NCI-H1436 (cell line): ENCODE results near the gene GRB10.
A peak's percentile ranks its signal among the peaks of the same experiment; 100 is the strongest.

ENCODE experiments used
- DNase-seq: peaks from one replicate; lab custom pipeline; 2025; lab: John Stamatoyannopoulos, UW

GRB10 gene

DNA sequence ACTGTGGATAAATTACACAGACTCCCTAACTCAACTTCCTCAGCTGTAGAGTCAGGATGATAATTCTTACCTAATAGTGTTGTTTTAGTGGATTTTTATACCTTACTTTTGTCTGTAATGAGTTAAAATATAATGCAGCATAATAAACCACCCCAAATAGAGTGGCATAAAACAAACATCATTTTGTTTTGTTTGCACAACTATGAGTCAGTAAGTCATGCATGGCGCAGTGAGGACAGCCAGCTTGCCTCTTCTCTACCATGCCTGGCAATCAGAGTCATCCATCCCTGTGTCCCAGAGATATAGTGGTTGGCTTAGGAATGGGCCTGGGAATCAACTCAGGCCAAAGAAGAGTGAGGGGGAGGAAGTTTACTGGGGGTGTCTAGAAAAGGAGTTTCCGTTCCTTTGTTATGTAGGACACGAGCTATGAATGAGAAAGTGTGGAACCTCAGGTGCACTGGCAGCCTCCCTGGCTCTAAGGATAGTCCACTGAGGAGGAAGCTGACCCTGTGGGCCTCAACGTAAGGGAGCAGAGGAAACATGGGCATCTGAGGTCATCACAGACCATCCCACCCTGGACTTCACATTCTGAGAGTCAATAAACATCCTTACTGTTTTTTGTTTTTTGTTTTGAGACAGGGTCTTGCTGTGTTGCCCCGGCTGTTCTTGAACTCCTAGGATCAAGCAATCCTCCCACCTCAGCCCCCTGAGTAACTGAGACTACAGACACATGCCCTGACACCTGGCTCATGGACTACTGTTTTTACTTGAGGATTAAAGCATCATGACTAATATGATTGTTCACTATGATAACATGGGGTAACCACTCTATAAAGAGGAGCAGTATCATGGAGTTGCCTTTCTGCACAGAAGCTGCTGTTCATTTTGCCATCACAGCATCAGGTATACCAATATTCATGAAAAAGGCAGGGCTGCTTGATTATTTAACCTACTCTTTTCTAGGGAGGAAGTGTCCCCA, 21.0 kb upstream of the GRB10 start:
- DNase-seq, result no peak

DNA sequence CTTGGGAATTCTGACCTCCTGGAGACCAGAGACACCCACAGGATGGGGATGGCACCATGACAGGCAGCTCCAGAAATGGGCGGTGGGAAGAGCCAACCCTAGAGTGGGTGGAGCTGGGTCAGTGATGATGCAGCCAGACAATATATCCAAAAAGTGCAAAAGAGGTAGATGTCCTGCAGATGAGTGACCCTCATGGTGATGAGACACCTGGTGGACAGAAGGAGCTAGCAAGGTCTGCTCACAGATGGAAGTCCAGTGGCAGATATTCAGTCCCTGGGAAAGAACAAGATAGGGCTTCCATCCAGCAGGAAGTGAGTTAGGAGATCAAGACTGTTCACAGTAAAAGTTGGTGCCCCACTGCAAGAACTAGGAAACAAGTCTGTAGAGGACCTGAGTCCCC, 19.2 kb upstream of the GRB10 start:
- DNase-seq, result no peak

DNA sequence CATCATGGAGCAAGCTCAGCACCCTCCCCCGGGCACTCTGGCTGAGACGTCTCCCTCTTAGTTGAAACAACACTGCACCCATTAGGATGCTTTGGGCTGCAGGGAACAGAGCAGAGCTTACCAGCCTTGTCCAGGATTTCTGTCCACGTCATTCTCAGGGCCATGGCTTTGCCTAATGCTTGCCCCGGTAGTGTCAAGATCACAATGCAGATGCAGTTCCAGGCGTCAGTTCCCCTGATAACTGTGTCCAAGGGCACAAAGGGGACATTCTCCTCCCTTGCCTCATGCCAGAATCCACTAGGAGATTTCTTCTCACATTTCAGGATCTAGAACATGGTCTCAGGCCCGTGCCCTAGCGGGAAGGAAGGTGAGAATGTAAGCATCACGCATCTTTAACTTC, 17.2 kb upstream of the GRB10 start:
- no peak for DNase-seq

DNA sequence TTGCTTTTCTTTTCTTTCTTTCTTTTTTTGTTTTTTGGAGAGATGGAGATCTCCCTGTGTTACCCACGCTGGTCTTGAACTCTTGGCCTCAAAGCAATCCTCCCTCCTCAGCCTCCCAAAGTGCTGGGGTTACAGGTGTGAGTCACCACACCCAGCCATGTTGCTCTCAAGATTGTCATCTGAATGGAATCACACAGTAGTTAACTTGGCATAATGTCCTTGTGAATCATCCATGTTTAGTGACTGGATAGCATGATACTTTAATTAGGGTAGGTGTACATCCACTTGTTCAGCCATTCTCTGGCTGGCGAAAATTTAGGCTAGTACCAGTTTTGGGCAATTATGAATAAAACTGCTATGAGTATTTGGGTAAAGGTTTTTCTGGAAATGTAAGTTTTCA, 15.4 kb upstream of the GRB10 start:
- DNase-seq, result no peak

DNA sequence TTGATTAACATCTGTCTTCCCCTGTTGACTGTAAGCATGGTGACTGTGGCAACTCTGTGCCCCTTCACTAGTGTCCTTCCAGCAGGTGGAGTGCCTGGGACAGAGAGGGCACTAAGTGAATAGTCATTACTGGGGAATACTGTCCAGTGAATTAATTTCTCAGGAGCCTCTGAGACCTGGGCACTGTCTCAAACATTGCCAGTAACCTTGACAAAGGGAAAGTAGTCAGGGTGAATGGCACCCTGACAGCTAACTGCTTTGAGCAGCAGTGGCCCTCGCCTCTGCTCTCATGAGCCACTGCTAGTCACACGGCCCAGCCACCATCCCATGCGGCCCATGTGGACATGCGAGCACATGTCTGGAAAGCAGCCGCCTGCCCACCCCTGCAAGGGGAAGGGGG, 13.1 kb upstream of the GRB10 start:
- DNase-seq, result no peak

DNA sequence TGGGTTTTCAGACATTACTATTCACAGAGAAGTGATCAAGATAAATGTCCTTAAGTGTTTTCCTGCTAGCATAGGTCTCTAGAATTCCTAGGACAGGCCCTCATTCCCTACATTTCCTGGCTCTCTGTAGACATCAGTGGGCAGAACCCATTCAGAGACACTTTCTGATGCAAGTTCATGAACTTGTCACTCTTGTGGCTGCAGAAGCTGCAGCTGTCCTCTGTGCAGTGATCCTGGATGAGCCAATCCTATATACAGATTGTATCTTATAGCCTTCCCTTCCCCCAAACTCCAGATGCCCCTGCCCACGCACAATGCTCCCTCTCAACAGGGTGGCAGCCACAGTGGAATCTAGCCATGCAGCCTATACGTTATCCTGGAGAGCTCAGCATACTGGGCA, 12.6 kb upstream of the GRB10 start:
- DNase-seq, result no peak

DNA sequence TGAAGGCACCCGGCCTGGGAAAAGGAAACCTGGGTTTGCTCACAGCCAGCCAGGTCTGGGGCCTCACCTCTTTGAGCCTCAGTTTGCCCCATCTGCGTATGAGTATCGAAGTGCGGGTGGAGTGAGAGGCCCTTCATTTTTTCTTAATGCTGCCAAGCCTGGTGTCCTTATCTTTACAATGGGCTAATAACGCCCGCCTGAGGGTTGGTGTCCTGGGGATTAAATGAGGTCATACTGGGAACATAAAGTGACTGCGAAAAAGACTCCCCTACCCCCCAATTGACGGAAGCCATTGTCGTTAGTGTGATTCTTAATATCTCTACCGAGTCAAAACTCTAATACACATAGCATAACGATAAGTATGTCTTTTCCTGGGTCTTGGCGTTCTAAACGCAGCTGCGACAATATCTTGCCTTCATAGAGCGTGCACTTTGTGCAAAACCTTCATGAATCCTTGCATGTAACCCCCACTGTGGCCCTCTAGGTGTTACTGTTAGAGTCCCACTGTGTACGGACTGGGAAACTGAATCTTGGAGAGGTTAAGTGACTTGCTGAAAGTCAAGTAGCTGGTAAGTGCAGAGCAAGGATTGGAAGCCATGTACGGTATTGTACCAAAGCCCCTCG, 11.4 kb upstream of the GRB10 start:
- no peak for DNase-seq

DNA sequence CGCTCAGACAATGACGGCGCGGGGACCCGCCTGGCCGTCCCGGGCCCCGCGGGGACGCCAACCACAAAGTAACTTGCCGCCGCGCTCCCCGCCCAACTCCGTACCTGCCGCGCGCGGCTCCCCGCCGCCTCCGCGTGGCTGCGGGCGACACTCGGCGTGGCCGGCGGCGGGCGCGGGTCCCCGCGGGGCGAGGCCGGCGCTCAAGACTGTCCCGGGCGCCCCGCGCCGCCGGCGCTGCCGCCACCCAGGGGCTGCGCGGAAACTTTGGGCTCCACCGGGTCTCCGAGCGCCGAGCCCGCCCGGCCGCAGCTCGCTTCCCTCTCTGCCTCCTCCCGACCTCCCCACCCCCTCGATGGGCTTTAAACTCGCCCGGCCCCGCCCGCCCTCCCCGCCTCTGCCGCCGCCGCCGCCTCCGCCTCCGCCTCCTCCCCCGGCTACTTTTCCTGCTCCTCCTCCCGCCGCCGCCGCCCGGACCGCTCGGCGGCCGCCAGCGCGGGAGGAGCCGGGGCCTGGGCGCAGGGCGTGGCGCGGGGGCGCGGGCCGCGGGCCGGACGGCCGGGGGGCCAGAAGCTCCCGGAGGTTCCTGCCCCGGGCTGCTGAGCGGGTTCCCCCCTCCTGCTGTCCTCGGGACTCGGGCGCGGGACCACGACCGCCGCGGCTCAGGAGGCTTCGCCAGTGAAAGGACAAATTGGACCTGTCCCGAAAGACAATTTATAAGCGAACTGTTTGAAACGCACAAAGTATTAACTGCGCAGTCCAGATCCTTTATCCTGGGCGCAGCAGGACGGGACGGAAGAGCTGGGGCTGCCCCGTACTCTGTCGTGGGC, 10.6 kb upstream of the GRB10 start:
- peak; percentile 21 for DNase-seq

DNA sequence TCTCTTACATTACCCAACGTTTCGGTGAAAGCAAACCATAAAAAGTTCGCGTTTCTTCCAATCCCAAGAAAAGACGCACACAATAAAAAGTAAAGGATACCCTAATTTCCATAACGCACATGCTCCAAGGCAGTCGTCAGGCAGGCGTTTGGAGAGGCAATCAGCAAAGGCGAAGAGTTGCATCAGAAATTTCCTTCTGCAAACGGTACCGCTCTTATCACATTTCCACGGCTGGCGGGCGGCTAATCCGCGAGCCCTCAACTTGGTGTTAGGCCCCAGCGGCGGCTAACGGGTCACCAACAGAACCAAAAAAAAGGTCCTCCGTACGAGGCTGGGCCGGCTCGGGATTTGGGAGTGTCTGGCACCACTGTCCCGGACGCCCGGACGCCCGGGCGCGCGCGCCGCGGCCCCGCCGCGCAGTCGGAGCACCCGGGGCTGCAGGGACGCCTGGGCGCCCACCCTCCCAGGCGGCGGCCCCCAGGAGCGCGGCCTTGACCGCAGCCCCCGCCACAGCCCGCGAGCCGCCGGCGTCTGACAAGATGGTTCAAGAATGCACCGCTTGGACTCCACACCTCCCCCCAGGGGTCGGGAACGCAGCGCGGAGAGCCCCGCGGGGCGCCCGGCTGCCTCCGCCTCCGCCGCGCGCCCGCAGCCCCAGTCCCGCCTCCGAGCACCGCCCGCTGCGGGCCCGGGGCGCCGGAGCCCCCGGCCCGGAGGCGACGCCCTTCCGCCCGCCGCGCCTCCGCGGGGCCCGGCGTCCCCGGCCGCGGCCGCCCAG, 9.8 kb upstream of the GRB10 start:
- no peak for DNase-seq

DNA sequence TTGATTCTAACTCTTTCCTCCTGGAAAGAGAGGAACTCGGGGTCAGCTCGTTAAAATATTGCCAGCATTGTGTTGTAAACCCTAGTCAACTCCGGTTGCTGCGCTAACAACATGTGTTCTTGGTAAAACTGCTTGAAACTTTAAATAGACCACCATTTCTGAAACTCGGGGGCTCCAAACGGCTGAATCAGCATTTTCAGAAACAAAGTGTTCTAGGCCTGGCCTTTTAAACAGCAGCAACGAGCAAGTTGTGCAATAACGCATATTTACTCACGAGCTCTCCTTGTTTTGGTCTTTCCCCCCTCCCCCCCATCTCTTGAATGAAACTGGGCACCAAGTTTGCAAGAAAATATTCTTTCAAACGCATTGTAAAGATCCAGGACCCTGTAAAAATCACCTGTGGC, 9.2 kb upstream of the GRB10 start:
- DNase-seq, result no peak

DNA sequence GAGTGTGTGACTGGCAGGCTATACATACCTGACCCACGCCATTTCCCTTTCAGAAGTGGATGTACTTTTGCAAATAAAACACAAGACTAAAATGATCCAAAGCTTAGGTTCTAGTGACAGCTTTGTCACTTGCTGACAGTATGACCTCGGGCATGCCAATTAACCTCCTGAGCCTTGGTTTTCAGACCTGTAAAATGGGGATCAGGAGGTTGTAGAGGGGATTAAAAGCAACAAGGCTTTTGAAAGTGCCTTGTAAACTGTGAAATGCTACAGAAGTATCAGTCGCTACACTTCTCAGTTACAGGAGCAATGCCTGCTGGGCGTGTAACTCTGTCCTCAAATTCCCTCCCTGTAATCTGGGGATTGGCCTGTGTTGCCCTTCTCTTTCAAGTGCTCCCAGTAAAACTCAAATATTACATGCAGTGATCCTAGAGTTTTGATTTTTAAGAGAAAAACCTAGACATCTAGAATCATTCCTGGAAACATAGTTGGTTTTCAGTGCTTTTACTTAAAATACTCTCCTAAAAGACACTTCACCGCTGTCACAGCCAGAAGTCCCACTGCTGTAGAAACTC, 8.8 kb upstream of the GRB10 start:
- no peak for DNase-seq

DNA sequence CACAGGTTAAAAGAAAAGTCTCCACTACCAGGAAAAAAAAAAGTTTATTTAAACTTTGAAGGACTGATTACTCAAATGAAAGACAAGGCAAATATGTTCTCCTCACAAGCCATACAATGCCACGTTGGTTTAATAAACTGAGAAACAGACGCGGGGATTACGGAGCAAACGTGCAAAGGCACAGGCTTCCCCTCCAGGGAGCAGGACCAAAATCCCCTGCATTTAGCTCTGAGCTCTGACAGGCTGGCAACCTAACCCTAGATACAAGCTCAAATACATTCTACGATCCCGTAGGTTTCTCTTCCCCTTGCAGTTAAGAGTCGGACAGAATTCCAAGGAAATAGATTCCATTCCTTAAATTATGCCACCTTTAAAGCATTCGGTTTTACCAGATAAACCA, 7.7 kb upstream of the GRB10 start:
- DNase-seq, result no peak

DNA sequence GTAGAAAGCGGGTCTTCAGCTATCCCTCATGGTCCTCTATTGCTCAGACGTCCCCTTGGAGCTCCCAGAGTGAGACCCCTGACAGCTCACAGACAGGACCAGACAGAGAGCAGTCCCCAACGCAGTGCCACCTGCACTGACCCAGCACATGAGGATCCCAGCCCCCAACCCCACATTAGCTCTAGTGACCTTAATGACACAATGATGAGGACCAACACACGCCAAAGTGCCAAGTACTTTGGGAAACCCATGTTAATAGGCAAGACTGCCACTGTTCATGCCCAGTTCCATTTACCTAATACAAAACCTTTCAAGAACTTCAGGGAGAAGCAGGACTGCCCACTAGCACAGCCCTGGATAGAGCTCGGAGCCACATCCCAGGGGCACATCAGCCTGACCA, 5.7 kb upstream of the GRB10 start:
- no peak for DNase-seq

DNA sequence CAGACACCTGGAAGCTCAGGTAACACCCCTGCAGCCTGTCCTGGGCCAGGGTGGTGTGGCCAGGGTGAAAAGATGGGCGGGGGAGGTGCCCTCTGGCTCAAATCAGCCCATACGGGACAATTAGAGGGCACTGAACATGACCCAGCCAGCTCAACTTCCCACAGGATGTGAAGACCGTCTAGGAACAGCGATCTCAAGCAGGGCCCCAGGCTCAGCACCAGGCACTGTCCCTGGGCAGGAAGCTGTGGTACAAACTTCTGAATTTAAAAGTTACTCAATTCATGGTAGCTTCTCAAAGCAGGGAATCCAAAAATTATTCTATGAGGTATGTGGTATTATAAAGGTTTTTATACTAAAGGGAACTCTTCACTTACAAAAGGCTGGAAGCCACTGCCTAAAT, 5.1 kb upstream of the GRB10 start:
- no peak for DNase-seq

DNA sequence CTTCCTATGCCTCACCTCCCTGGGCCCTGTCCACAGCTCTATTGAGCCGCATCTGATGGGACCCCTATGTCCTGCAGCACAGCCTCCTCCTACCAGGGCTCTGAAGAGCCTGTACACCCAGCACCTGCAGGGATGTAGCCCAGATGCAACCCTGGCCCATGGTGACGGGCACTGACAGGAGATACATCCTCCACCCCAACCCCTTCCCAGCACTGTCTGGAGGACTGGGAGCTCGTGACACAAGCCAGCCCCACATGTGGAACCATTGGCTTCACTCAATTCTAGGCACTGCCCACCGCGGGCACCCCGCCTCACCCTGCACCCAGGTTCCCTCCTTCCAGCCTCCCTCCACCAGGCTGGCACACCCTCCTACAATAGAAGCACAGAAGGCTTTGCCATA, 2.6 kb upstream of the GRB10 start:
- DNase-seq, result no peak

DNA sequence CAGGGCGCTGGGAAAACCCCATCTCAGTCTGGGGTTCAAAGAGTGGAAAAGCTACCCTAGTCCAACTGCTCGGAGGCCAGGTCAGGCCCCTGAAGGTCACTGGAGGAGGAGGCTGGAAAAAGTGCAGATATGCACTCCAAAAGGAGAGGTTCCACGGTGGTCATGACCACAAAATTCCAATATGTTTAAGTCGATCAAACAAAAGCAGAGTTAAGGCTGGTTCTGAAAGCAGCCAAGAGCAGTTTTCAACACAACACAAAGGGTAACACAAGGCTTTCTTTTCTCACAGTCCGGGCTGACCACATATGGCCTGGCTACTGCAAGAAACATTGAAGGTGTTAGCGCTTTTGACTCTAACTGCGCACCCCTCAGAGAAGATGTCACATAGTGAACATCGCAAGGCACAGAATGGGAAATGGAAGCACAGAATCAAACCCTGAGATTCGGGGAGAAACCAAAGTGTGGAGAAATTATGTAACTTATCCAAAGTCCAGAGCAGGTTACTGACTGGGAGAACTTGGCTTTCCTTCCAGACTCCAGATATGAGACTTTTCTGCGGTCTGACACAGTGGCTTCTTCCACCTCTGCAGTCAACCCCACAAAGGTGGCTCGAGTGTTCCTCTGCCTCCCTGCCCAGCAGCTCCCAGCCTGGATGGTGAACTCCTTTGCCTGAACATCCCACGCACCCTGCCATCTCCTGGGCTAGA, 1.3 kb upstream of the GRB10 start:
- DNase-seq, result no peak

DNA sequence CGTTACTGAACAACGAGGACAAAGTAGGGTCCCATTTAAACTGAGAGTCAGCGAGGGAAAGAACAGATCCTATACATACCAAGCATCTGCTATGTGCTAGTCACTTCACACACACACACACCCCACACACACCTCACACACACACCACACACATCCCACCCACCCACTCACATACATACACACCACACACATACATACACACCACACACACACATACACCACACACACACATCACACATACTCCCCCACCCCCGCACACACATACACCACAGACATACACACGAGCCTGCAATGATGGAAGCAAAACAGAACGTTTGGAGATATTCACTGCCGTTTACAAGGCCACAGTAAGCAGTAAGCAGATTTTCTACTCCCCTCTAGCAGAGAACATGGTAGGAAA, 607 bp upstream of the GRB10 start:
- no peak for DNase-seq

DNA sequence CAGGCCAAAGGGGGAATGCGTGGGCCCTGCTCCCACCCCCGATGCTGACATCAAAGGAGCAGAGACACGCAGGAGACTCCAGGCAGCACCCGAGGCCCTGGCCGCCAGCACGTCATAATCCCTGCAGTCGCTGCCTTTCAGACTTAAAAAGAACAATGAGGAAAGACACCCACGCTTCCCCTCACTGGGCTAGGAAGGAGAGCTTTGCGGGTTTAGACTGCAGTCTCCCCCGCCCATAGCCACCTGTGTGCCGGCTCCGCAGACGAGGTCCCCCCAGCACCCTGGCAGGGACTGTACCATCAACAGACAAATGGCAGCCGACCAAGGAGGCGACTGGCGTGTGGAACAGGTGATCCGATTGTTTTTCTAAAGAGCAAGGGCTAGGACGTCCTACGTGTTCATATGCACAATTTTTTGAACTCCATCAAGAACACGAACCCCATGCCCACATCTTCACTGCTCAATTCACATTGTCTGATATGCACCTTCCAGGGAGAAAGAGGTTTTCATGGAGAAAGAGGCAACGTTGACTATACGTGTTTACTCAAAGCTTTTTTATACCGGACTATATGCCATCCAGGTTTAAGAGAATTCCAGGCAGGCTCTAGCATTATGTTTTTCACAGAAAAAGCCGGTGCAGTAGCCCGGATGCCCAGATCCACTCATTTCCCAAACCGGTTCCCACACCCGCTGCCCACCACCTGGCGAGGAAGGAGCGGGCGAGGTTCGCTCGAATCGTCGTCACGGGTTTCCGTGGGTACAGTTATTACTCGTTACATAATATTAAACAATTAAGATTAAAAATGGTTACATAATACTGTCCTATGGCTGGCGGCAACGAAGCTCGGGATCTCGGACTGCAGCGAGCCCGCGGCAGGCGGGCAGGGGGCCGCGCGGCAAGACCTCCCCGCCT, 1.1 kb downstream of the GRB10 start:
- no peak for DNase-seq

DNA sequence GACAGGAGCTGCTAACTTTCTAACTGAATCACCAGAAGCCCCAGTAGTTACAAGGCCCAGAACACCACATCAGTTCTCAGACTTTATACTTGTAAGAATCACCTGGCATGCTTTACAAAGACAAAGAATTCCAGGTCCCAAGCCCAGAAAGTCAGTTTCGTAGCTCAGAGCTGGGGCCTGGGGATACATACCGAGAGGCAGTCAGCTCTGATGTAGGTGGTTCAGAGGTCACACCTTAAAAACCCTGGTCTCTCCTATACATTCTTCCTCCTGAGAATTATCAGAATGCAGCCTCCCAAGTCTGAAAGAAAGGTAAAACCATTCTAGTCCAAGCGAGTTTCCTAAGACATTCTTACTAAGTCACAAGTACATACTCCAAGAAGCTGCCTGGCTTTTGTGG, 2.3 kb downstream of the GRB10 start:
- DNase-seq, result no peak

DNA sequence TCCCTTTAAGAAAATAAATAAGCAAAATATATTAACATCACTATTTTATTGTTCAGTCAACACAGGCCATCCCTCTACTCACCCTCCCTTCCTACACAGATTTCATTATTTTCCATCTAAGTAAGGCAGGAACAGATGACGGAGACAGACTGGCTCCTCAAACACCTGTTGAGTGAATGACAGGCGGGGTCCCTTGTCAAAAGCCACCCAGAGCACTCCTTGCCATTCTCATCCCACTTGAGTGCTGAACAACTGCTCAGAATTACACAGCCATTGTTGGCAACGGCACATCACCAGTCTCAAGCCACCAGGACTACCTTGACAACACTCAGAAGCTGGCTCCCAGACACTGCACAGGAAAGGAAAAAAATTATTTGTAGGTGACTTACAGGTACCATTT, 3.3 kb downstream of the GRB10 start:
- DNase-seq, result no peak
